HCT116 (cell line): Measurements from ENCODE around the gene GNAI2. TPM values are rescaled to one million over a fixed set of nuclear protein-coding genes. Genes with fewer than 3 reads are reported as not detected.
A peak's percentile ranks its signal among the peaks of the same experiment; 100 is the strongest.

Experiments
- ATAC-seq: fragments of 200-7000 bp; cut with Tn5 transposase; 2 replicates; pipeline ENCODE4 v1.9.1; 2020; ENCODE audit warnings: mild to moderate bottlenecking, moderate library complexity
- BruUV-seq: library from RNA; stranded (reverse); fragments of 400-500 nt; replicated peaks from 2 replicates; lab custom pipeline; 2021; lab: Mats Ljungman, UMichigan
- CTCF ChIA-PET: fragments of 300-600 bp; sonication (Branson Sonifier 250); formaldehyde crosslinking; loops from one replicate; lab custom pipeline; 2021; ENCODE audit warnings: antibody characterized with exemption; lab: Charles Lee
- POLR2A ChIA-PET: fragments of 300-600, 350-600 bp; sonication (Branson Sonifier 250); formaldehyde crosslinking; loops from one replicate; lab custom pipeline; 2021; ENCODE audit warnings: antibody characterized with exemption; lab: Charles Lee
- RAD21 ChIA-PET, 2 experiments: fragments of 300-600 bp; sonication (Branson Sonifier 250); formaldehyde crosslinking; loops; one replicate each; lab custom pipeline; 2023; ENCODE audit warnings: low total read pairs in 2 of 2; ENCODE audit not compliant: uncharacterized antibody in 2 of 2, unreplicated experiment in 2 of 2, low non-redundant PET in 1 of 2; lab: Charles Lee
- DNase-seq: peaks from one replicate; pipeline ENCODE4 v3.0.0-alpha.2; 2010; ENCODE audit warnings: low read depth, low spot score
- H2AFZ ChIP-seq: fragments of 200-600 bp; shearing (Covaris generic), sonication (generic); 2 replicates; pipeline ENCODE4 v1.6.1; 2017; ENCODE audit warnings: low read depth, mixed run types, mixed read lengths, antibody characterized with exemption, low read length; ENCODE audit not compliant: poor library complexity, severe bottlenecking
- H3K27ac ChIP-seq: 2 replicates; pipeline ENCODE4 v1.5.1; 2012; ENCODE audit warnings: low read depth, low read length
- H3K27me3 ChIP-seq: fragments of 200-600 bp; sonication (generic); 2 replicates; pipeline ENCODE4 v1.6.1; 2016; ENCODE audit warnings: mixed run types, low read length, mixed read lengths; ENCODE audit not compliant: insufficient read depth
- H3K36me3 ChIP-seq, 2 experiments: fragments of 200-500 bp in 1 of 2; fragments of 200-600 bp in 1 of 2; sonication (Bioruptor generic) in 1 of 2; sonication (generic) in 1 of 2; 2 replicates each; pipeline versions ENCODE4 v1.5.1 to v1.6.1; 2014 to 2016; ENCODE audit warnings: low read length in 2 of 2, inconsistent platforms in 1 of 2, mixed read lengths in 1 of 2, mixed run types in 1 of 2; ENCODE audit not compliant: insufficient read depth in 2 of 2, control insufficient read depth in 1 of 2
- H3K4me1 ChIP-seq, 2 experiments: fragments of 200-600 bp in 1 of 2; sonication (generic) in 1 of 2; 2 replicates each; pipeline versions ENCODE4 v1.5.1 to v1.6.1; 2012 to 2017; ENCODE audit warnings: low read length in 2 of 2, inconsistent platforms in 1 of 2, mild to moderate bottlenecking in 1 of 2, mixed read lengths in 1 of 2, mixed run types in 1 of 2, moderate library complexity in 1 of 2; ENCODE audit not compliant: insufficient read depth in 2 of 2, control insufficient read depth in 1 of 2
- H3K4me2 ChIP-seq: fragments of 200-600 bp; sonication (generic); 2 replicates; pipeline ENCODE4 v1.6.1; 2017; ENCODE audit warnings: mixed run types, low read length, mixed read lengths
- H3K4me3 ChIP-seq, 2 experiments: fragments of 200-600 bp in 1 of 2; sonication (generic) in 1 of 2; replicated peaks in 1 of 2; 2 replicates each; pipeline ENCODE4 v1.5.1; 2011 to 2016; ENCODE audit warnings: low read length in 2 of 2, control low read depth in 1 of 2, low read depth in 1 of 2, mild to moderate bottlenecking in 1 of 2, mixed read lengths in 1 of 2, mixed run types in 1 of 2
- H3K79me2 ChIP-seq: fragments of 200-600 bp; sonication (generic); 2 replicates; pipeline ENCODE4 v1.6.1; 2017; ENCODE audit warnings: mild to moderate bottlenecking, mixed run types, low read length, moderate library complexity, mixed read lengths; ENCODE audit not compliant: insufficient read depth
- H3K9ac ChIP-seq: fragments of 200-600 bp; sonication (generic); 2 replicates; pipeline ENCODE4 v1.6.1; 2016; ENCODE audit warnings: low read length, mixed read lengths
- H3K9me2 ChIP-seq: fragments of 200-600 bp; sonication (generic), shearing (Covaris generic); 2 replicates; pipeline ENCODE4 v1.6.1; 2017; ENCODE audit warnings: mixed run types, mild to moderate bottlenecking, moderate library complexity; ENCODE audit not compliant: insufficient read depth
- H3K9me3 ChIP-seq, 2 experiments: fragments of 200-500 bp in 1 of 2; fragments of 200-600 bp in 1 of 2; sonication (Bioruptor generic) in 1 of 2; sonication (generic) in 1 of 2; 2 replicates each; pipeline ENCODE4 v1.6.1; 2014 to 2017; ENCODE audit warnings: low read length in 2 of 2, mixed read lengths in 2 of 2, inconsistent platforms in 1 of 2, low read depth in 1 of 2, mild to moderate bottlenecking in 1 of 2, mixed run types in 1 of 2, moderate library complexity in 1 of 2; ENCODE audit not compliant: control insufficient read depth in 1 of 2, insufficient read depth in 1 of 2
- H4K20me1 ChIP-seq: fragments of 200-600 bp; sonication (generic), shearing (Covaris generic); 2 replicates; pipeline ENCODE4 v1.6.1; 2017; ENCODE audit warnings: mixed run types, mild to moderate bottlenecking, moderate library complexity; ENCODE audit not compliant: insufficient read depth
- ATF3 ChIP-seq: IDR thresholded peaks from 2 replicates; pipeline ENCODE4 v1.6.1; 2012
- CEBPB ChIP-seq: IDR thresholded peaks from 2 replicates; pipeline ENCODE4 v1.6.1; 2012; ENCODE audit warnings: low read depth
- CTCF ChIP-seq, 3 experiments: fragments of 200-600 bp in 1 of 3; sonication (generic) in 1 of 3; IDR thresholded peaks in 2 of 3; conservative IDR thresholded peaks in 1 of 3; 2 replicates each; pipeline ENCODE4 v1.5.1; 2012 to 2017; ENCODE audit warnings: low read depth in 2 of 3, low read length in 2 of 3, antibody characterized with exemption in 1 of 3, borderline replicate concordance in 1 of 3, control low read depth in 1 of 3, mild to moderate bottlenecking in 1 of 3, mixed read lengths in 1 of 3, mixed run types in 1 of 3, moderate library complexity in 1 of 3; ENCODE audit not compliant: insufficient read depth in 1 of 3
- EZH2phosphoT487 ChIP-seq: fragments of 200-600 bp; IDR thresholded peaks from 2 replicates; pipeline ENCODE4 v1.6.1; 2018; ENCODE audit warnings: antibody characterized with exemption, borderline replicate concordance
- FOSL1 ChIP-seq: IDR thresholded peaks from 2 replicates; pipeline ENCODE4 v1.6.1; 2012; ENCODE audit warnings: low read depth
- JUND ChIP-seq: IDR thresholded peaks from 2 replicates; pipeline ENCODE4 v1.6.1; 2012
- MAX ChIP-seq: IDR thresholded peaks from 2 replicates; pipeline ENCODE4 v1.6.1; 2012
- POLR2A ChIP-seq: IDR thresholded peaks from 2 replicates; pipeline ENCODE4 v1.7.0; 2011; ENCODE audit warnings: borderline replicate concordance; ENCODE audit not compliant: insufficient read depth, insufficient read length; ENCODE audit errors: extremely low read depth
- POLR2AphosphoS5 ChIP-seq: IDR thresholded peaks from 2 replicates; pipeline ENCODE4 v1.6.1; 2011; ENCODE audit warnings: mild to moderate bottlenecking, low read depth, low read length, moderate library complexity
- RAD21 ChIP-seq: IDR thresholded peaks from 2 replicates; pipeline ENCODE4 v1.6.1; 2012; ENCODE audit warnings: low read depth, mild to moderate bottlenecking
- REST ChIP-seq: IDR thresholded peaks from 2 replicates; pipeline ENCODE4 v1.6.1; 2012; ENCODE audit warnings: low read depth
- SIN3A ChIP-seq: IDR thresholded peaks from 2 replicates; pipeline ENCODE4 v1.6.1; 2012; ENCODE audit warnings: low read depth
- SRF ChIP-seq: IDR thresholded peaks from 2 replicates; pipeline ENCODE4 v1.6.1; 2012; ENCODE audit warnings: low read depth
- YY1 ChIP-seq: IDR thresholded peaks from 2 replicates; pipeline ENCODE4 v1.6.1; 2011; ENCODE audit warnings: low read length, low read depth, moderate library complexity, mild to moderate bottlenecking; ENCODE audit not compliant: insufficient replicate concordance; ENCODE audit errors: extremely low read depth
- ZNF274 ChIP-seq: fragments of 200-500 bp; sonication (Bioruptor generic); IDR thresholded peaks from 2 replicates; pipeline ENCODE4 v1.6.1; 2014; ENCODE audit warnings: mild to moderate bottlenecking, low read depth, low read length, inconsistent platforms
- intact Hi-C: fragments of 100-400 bp; cut with micrococcal nuclease; formaldehyde crosslinking; loops from 2 replicates; pipeline ENCODE4 v1.10.0; 2022
- total RNA-seq: library from RNA; stranded (reverse); gene quantifications from one replicate; pipeline ENCODE4 v1.2.1, GENCODE V29; 2021; ENCODE audit not compliant: unreplicated experiment
- TF ChIP-seq, protein P1 (sequence below): IDR thresholded peaks from 2 replicates; pipeline ENCODE4 v1.6.1; 2011; ENCODE audit warnings: mild to moderate bottlenecking, low read length, moderate library complexity; ENCODE audit not compliant: insufficient replicate concordance; ENCODE audit errors: extremely low read depth

The GNAI2 gene
- total RNA-seq, 1 experiment from 2014 or later: 170 TPM

DNA sequence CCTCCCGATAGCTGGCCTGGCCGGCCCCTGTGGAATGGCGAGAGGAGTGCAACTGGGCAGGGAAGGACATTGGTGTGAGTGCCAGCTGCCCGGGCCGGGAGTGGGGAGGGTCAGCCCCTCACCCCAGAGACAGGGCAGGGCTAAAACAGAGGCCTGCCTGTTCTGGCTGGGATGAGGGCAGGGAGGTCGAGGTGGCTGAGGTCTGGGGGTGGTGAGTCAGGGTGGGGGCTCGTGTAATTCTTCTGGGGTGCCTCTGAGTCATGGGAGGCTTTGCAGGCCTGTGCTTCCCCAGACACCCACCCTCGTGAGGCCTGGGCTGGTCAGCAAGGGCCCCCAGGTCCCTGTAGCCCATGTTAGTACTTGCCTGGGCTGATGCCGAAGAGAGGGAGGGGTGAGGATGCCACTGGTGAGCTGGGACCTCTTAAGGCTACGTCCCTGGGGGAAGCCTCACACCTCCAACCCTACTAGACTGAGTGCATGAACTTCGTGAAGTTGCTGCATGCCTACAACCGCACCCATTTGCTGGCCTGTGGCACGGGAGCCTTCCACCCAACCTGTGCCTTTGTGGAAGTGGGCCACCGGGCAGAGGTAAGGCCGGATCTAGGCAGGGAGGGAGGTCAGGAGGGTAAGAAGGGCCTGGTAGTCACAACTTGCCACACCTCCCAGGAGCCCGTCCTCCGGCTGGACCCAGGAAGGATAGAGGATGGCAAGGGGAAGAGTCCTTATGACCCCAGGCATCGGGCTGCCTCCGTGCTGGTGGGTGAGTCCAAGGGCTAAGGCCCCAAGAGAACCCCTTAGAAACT lies 34.6 kb downstream of the GNAI2 start:
- no peaks in the 10 kb centered on the region for H3K9me2 ChIP-seq
- peak overlapping the region; percentile 88; the same call in 1 of the 2 replicates for H3K27ac ChIP-seq
- RAD21 ChIA-PET: interaction anchor here in 1 of 2 experiments (1.5 kb wide), 1 partner anchor 44 kb away, joined by 6 read pairs; no protein-coding TSS in a partner anchor
- intact Hi-C loops: loop anchor here (5.0 kb wide), 1 partner anchor 148 kb away; no protein-coding TSS in a partner anchor
- H2AFZ ChIP-seq: no peak overlapping the region
- no peaks in the 10 kb centered on the region for H4K20me1 ChIP-seq
- H3K36me3 ChIP-seq: no peaks in the 10 kb centered on the region
- ATAC-seq (no peak), DNase-seq (no peak)
- no peaks in the 10 kb centered on the region for H3K27me3 ChIP-seq
- BruUV-seq: TSS peak; percentile 29
- peak overlapping the region in 1 of 2 experiments; percentile 47; a peak in 1 of 4 replicates for H3K4me3 ChIP-seq
- peak overlapping the region; percentile 62; the same call in 1 of the 2 replicates for H3K9ac ChIP-seq
- no peaks in the 10 kb centered on the region for H3K79me2 ChIP-seq
- H3K9me3 ChIP-seq: no peaks in the 10 kb centered on the region
- TF ChIP-seq CTCF (IDR thresholded peaks at IDR 0.05 in 2 of 3, conservative IDR thresholded peaks at IDR 0.05 in 1 of 3; ENCODE audit: borderline replicate concordance in 1 of 3, insufficient read depth in 1 of 3, low read depth in 2 of 3, low read length in 2 of 3) (no peak), POLR2A (no peak), CEBPB (no peak), ZNF274 (no peak), SIN3A (no peak), JUND (no peak), MAX (no peak), SRF (no peak), RAD21 (no peak), EZH2phosphoT487 (no peak), ATF3 (no peak), REST (no peak), POLR2AphosphoS5 (no peak), FOSL1 (no peak), YY1 (no peak)
- TF ChIP-seq, protein P1, sequence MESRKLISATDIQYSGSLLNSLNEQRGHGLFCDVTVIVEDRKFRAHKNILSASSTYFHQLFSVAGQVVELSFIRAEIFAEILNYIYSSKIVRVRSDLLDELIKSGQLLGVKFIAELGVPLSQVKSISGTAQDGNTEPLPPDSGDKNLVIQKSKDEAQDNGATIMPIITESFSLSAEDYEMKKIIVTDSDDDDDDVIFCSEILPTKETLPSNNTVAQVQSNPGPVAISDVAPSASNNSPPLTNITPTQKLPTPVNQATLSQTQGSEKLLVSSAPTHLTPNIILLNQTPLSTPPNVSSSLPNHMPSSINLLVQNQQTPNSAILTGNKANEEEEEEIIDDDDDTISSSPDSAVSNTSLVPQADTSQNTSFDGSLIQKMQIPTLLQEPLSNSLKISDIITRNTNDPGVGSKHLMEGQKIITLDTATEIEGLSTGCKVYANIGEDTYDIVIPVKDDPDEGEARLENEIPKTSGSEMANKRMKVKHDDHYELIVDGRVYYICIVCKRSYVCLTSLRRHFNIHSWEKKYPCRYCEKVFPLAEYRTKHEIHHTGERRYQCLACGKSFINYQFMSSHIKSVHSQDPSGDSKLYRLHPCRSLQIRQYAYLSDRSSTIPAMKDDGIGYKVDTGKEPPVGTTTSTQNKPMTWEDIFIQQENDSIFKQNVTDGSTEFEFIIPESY: no peak
- H3K4me1 ChIP-seq: peaks cover 73 to 87% of the 10 kb centered on the region in 2 experiments
- H3K4me2 ChIP-seq: peak overlapping the region; percentile 80
- POLR2A ChIA-PET: interaction anchor here (1.5 kb wide), 1 partner anchor 22 kb away, joined by 3 read pairs; the partner anchor contains the start of gene IFRD2
- CTCF ChIA-PET: interaction anchor here (1.0 to 3.4 kb wide), 5 partner anchors 11 to 76 kb away, joined by 3 to 27 read pairs (median 9); no protein-coding TSS in a partner anchor
